WTC11 (cell line): ENCODE data around the gene RHOV. TPM values are rescaled to one million over a fixed set of nuclear protein-coding genes. Genes with fewer than 3 reads are reported as not detected.

Experiments used
- ATAC-seq: fragments of 200-7000 bp; cut with Tn5 transposase; 2 replicates; pipeline ENCODE4 v1.10.0; 2021; ENCODE audit warnings: mild to moderate bottlenecking, moderate library complexity
- CTCF ChIA-PET: fragments of 300-600 bp; sonication (Branson Sonifier 250); formaldehyde crosslinking; loops from one replicate; lab custom pipeline; 2021; ENCODE audit warnings: antibody characterized with exemption; lab: Charles Lee
- POLR2A ChIA-PET: fragments of 350-600 bp; sonication (Branson Sonifier 250); formaldehyde crosslinking; loops from one replicate; lab custom pipeline; 2021; ENCODE audit warnings: antibody characterized with exemption; lab: Charles Lee
- DNase-seq: peaks from one replicate; pipeline ENCODE4 v3.0.0; 2021; ENCODE audit warnings: low spot score
- H3K27ac Mint-ChIP-seq: 2 replicates; pipeline ENCODE4 v1.8.0; 2021; ENCODE audit warnings: mixed read lengths
- H3K27me3 Mint-ChIP-seq: 2 replicates; pipeline ENCODE4 v1.8.0; 2021; ENCODE audit warnings: low read depth, mild to moderate bottlenecking, moderate library complexity, mixed read lengths
- H3K36me3 Mint-ChIP-seq: 2 replicates; pipeline ENCODE4 v1.8.0; 2021; ENCODE audit warnings: mixed read lengths
- H3K4me1 Mint-ChIP-seq: 2 replicates; pipeline ENCODE4 v1.8.0; 2022; ENCODE audit warnings: mixed read lengths
- H3K4me3 Mint-ChIP-seq: 2 replicates; pipeline ENCODE4 v1.8.0; 2021; ENCODE audit warnings: mild to moderate bottlenecking, moderate library complexity, mixed read lengths
- H3K9me3 Mint-ChIP-seq: 2 replicates; pipeline ENCODE4 v1.8.0; 2021; ENCODE audit warnings: mixed read lengths
- AFF4 ChIP-seq: sonication (generic); formaldehyde crosslinking; IDR thresholded peaks from 2 replicates; pipeline ENCODE4 v1.8.1; 2023; ENCODE audit warnings: mild to moderate bottlenecking, missing genetic modification reagents, borderline replicate concordance
- CTCF ChIP-seq: fragments of 200-600 bp; IDR thresholded peaks from 2 replicates; pipeline ENCODE4 v1.8.0; 2022; ENCODE audit warnings: antibody characterized with exemption
- FOXP1 ChIP-seq: sonication (generic); formaldehyde crosslinking; IDR thresholded peaks from 2 replicates; pipeline ENCODE4 v1.8.0; 2022; ENCODE audit warnings: missing genetic modification reagents, mild to moderate bottlenecking, moderate library complexity, borderline replicate concordance
- GTF2I ChIP-seq: fragments of 250-450 bp; sonication (Bioruptor Pico); conservative IDR thresholded peaks from 2 replicates; pipeline ENCODE4 v1.4.0; 2021; ENCODE audit warnings: mild to moderate bottlenecking
- KAT7 ChIP-seq: sonication (generic); formaldehyde crosslinking; IDR thresholded peaks from 2 replicates; pipeline ENCODE4 v1.8.1; 2023; ENCODE audit warnings: missing genetic modification reagents, mild to moderate bottlenecking, borderline replicate concordance
- MAX ChIP-seq: sonication (generic); formaldehyde crosslinking; IDR thresholded peaks from 2 replicates; pipeline ENCODE4 v1.8.0; 2022; ENCODE audit warnings: mild to moderate bottlenecking, missing genetic modification reagents
- NFATC4 ChIP-seq: fragments of 250-450 bp; sonication (Bioruptor Pico); IDR thresholded peaks from 2 replicates; pipeline ENCODE4 v1.9.0; 2021; ENCODE audit warnings: mild to moderate bottlenecking
- NR1H2 ChIP-seq: sonication (generic); formaldehyde crosslinking; IDR thresholded peaks from 2 replicates; pipeline ENCODE4 v1.9.0; 2021; ENCODE audit warnings: mild to moderate bottlenecking, moderate library complexity, missing genetic modification reagents
- NR2C2 ChIP-seq: sonication (generic); formaldehyde crosslinking; IDR thresholded peaks from 2 replicates; pipeline ENCODE4 v1.8.0; 2022; ENCODE audit warnings: mild to moderate bottlenecking, missing genetic modification reagents
- NR3C1 ChIP-seq: sonication (generic); formaldehyde crosslinking; conservative IDR thresholded peaks from 2 replicates; pipeline ENCODE4 v1.8.1; 2023; ENCODE audit warnings: low read depth, mild to moderate bottlenecking, missing genetic modification reagents
- RELA ChIP-seq: sonication (generic); formaldehyde crosslinking; IDR thresholded peaks from 2 replicates; pipeline ENCODE4 v1.8.1; 2022; ENCODE audit warnings: missing genetic modification reagents, mild to moderate bottlenecking, borderline replicate concordance
- TEAD4 ChIP-seq: sonication (generic); formaldehyde crosslinking; IDR thresholded peaks from 2 replicates; pipeline ENCODE4 v1.8.0; 2022; ENCODE audit warnings: mild to moderate bottlenecking, missing genetic modification reagents
- ZBTB21 ChIP-seq: sonication (generic); formaldehyde crosslinking; IDR thresholded peaks from 2 replicates; pipeline ENCODE4 v1.8.1; 2023; ENCODE audit warnings: mild to moderate bottlenecking, missing genetic modification reagents, borderline replicate concordance
- ZNF232 ChIP-seq: sonication (generic); formaldehyde crosslinking; IDR thresholded peaks from 2 replicates; pipeline ENCODE4 v1.8.0; 2022; ENCODE audit warnings: mild to moderate bottlenecking, missing genetic modification reagents
- ZNF416 ChIP-seq: fragments of 250-450 bp; sonication (Bioruptor Pico); IDR thresholded peaks from 2 replicates; pipeline ENCODE4 v1.9.0; 2021; ENCODE audit warnings: mild to moderate bottlenecking, inconsistent platforms
- total RNA-seq: library from RNA; stranded (reverse); gene quantifications from 3 replicates; pipeline ENCODE4 v1.2.3, GENCODE V29; 2021
- TF ChIP-seq, protein P1 (sequence below): sonication (generic); formaldehyde crosslinking; conservative IDR thresholded peaks from 2 replicates; pipeline ENCODE4 v1.8.1; 2022; ENCODE audit warnings: mild to moderate bottlenecking, missing genetic modification reagents
- TF ChIP-seq, protein P2 (sequence below): sonication (generic); formaldehyde crosslinking; IDR thresholded peaks from 2 replicates; pipeline ENCODE4 v1.8.0; 2023; ENCODE audit warnings: missing genetic modification reagents
- TF ChIP-seq, protein P3 (sequence below): sonication (generic); formaldehyde crosslinking; IDR thresholded peaks from 2 replicates; pipeline ENCODE4 v1.8.0; 2022; ENCODE audit warnings: mild to moderate bottlenecking, missing genetic modification reagents
- TF ChIP-seq, protein P4 (sequence below): sonication (generic); formaldehyde crosslinking; IDR thresholded peaks from 2 replicates; pipeline ENCODE4 v1.8.0; 2022; ENCODE audit warnings: mild to moderate bottlenecking, missing genetic modification reagents
- TF ChIP-seq, protein P5 (sequence below): sonication (generic); formaldehyde crosslinking; IDR thresholded peaks from 2 replicates; pipeline ENCODE4 v1.8.0; 2022; ENCODE audit warnings: mild to moderate bottlenecking, missing genetic modification reagents
- TF ChIP-seq, protein P6 (sequence below): sonication (generic); formaldehyde crosslinking; IDR thresholded peaks from 2 replicates; pipeline ENCODE4 v1.8.1; 2023; ENCODE audit warnings: mild to moderate bottlenecking, missing genetic modification reagents, moderate library complexity
- TF ChIP-seq, protein P7 (sequence below): sonication (generic); formaldehyde crosslinking; IDR thresholded peaks from 2 replicates; pipeline ENCODE4 v1.8.1; 2022; ENCODE audit warnings: mild to moderate bottlenecking, missing genetic modification reagents, moderate library complexity, borderline replicate concordance

The RHOV gene
- total RNA-seq, 1 experiment from 2014 or later = 5.0 TPM

DNA sequence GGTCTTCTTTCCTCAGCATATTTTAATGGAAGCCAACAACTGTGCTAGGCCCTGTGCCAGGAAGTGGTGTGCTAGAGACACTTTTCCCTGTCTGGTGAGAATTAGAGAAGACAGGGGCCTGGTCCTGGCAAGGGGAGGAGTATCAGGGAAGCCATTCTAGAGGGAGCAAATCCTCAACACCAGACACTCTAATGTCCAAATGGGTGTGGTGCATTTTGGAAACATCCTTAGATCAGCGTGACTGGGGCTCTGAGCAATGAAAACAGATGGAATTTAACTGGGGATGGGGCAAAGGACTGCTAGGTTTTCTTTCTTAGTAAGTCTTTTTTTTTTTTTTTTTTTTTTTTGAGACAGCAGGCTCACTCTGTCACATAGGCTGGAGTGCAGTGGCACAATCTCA, 12.6 kb upstream of the RHOV start:
- Mint-ChIP-seq H3K4me3 (no peak overlapping the region), H3K27ac (no peak overlapping the region; the same call in 1 of the 2 replicates), H3K36me3 (0 out of 2 replicates have a peak, but pooled peaks cover 3% of the 10 kb centered on the region), H3K9me3 (no peaks in the 10 kb centered on the region), H3K4me1 (no peaks in the 10 kb centered on the region), H3K27me3 (no peaks in the 10 kb centered on the region)
- DNase-seq = no peak
- POLR2A ChIA-PET = no interaction called here
- TF ChIP-seq, protein P1, sequence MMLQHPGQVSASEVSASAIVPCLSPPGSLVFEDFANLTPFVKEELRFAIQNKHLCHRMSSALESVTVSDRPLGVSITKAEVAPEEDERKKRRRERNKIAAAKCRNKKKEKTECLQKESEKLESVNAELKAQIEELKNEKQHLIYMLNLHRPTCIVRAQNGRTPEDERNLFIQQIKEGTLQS (CRISPR knock-in tag) = no peak
- TF ChIP-seq GTF2I = no peak
- TF ChIP-seq, protein P2, sequence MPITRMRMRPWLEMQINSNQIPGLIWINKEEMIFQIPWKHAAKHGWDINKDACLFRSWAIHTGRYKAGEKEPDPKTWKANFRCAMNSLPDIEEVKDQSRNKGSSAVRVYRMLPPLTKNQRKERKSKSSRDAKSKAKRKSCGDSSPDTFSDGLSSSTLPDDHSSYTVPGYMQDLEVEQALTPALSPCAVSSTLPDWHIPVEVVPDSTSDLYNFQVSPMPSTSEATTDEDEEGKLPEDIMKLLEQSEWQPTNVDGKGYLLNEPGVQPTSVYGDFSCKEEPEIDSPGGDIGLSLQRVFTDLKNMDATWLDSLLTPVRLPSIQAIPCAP (CRISPR knock-in tag) = no peak
- TF ChIP-seq ZNF232 (CRISPR knock-in tag) = no peak
- TF ChIP-seq AFF4 (CRISPR knock-in tag) = no peak
- TF ChIP-seq, protein P3, sequence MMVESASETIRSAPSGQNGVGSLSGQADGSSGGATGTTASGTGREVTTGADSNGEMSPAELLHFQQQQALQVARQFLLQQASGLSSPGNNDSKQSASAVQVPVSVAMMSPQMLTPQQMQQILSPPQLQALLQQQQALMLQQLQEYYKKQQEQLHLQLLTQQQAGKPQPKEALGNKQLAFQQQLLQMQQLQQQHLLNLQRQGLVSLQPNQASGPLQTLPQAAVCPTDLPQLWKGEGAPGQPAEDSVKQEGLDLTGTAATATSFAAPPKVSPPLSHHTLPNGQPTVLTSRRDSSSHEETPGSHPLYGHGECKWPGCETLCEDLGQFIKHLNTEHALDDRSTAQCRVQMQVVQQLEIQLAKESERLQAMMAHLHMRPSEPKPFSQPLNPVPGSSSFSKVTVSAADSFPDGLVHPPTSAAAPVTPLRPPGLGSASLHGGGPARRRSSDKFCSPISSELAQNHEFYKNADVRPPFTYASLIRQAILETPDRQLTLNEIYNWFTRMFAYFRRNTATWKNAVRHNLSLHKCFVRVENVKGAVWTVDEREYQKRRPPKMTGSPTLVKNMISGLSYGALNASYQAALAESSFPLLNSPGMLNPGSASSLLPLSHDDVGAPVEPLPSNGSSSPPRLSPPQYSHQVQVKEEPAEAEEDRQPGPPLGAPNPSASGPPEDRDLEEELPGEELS (CRISPR knock-in tag) = no peak
- TF ChIP-seq ZBTB21 (CRISPR knock-in tag) = no peak
- no peak for TF ChIP-seq NFATC4 (CRISPR knock-in tag)
- TF ChIP-seq TEAD4 (CRISPR knock-in tag) = no peak
- TF ChIP-seq CTCF = no peak
- TF ChIP-seq, protein P4, sequence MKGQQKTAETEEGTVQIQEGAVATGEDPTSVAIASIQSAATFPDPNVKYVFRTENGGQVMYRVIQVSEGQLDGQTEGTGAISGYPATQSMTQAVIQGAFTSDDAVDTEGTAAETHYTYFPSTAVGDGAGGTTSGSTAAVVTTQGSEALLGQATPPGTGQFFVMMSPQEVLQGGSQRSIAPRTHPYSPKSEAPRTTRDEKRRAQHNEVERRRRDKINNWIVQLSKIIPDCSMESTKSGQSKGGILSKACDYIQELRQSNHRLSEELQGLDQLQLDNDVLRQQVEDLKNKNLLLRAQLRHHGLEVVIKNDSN (CRISPR knock-in tag) = no peak
- ATAC-seq = no peak
- CTCF ChIA-PET = interaction anchor here (1.9 to 6.5 kb wide), 4 partner anchors 13 to 29 kb away, joined by 8 to 237 read pairs (median 12); partner anchors contain the start of gene RHOV

GRCh38 chr15:40881351-40881750, 7.3 kb upstream of the RHOV start:
- Mint-ChIP-seq H3K9me3 (no peaks in the 10 kb centered on the region), H3K4me1 (peaks cover 7% of the 10 kb centered on the region), H3K27me3 (no peaks in the 10 kb centered on the region), H3K4me3 (no peak overlapping the region), H3K36me3 (0 out of 2 replicates have a peak, but pooled peaks cover 3% of the 10 kb centered on the region), H3K27ac (no peak overlapping the region)
- ChIA-PET POLR2A (interaction anchor here (0.6 kb wide), 1 partner anchor 329 kb away, joined by 3 read pairs; no protein-coding TSS in a partner anchor), CTCF (interaction anchor here (1.3 to 2.5 kb wide), 3 partner anchors 10 to 13 kb away, joined by 4 to 13 read pairs (median 12); partner anchors contain the start of gene VPS18)
- no peak for ATAC-seq
- no peak for DNase-seq
- no peak for TF ChIP-seq RELA (CRISPR knock-in tag)
- TF ChIP-seq NR1H2 (CRISPR knock-in tag) = no peak
- no peak for TF ChIP-seq FOXP1 (CRISPR knock-in tag)
- no peak for TF ChIP-seq NR3C1 (CRISPR knock-in tag)
- TF ChIP-seq, protein P5, sequence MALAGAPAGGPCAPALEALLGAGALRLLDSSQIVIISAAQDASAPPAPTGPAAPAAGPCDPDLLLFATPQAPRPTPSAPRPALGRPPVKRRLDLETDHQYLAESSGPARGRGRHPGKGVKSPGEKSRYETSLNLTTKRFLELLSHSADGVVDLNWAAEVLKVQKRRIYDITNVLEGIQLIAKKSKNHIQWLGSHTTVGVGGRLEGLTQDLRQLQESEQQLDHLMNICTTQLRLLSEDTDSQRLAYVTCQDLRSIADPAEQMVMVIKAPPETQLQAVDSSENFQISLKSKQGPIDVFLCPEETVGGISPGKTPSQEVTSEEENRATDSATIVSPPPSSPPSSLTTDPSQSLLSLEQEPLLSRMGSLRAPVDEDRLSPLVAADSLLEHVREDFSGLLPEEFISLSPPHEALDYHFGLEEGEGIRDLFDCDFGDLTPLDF (CRISPR knock-in tag) = no peak
- TF ChIP-seq, protein P6, sequence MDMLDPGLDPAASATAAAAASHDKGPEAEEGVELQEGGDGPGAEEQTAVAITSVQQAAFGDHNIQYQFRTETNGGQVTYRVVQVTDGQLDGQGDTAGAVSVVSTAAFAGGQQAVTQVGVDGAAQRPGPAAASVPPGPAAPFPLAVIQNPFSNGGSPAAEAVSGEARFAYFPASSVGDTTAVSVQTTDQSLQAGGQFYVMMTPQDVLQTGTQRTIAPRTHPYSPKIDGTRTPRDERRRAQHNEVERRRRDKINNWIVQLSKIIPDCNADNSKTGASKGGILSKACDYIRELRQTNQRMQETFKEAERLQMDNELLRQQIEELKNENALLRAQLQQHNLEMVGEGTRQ (CRISPR knock-in tag) = no peak
- no peak for TF ChIP-seq MAX (CRISPR knock-in tag)
- TF ChIP-seq, protein P7, sequence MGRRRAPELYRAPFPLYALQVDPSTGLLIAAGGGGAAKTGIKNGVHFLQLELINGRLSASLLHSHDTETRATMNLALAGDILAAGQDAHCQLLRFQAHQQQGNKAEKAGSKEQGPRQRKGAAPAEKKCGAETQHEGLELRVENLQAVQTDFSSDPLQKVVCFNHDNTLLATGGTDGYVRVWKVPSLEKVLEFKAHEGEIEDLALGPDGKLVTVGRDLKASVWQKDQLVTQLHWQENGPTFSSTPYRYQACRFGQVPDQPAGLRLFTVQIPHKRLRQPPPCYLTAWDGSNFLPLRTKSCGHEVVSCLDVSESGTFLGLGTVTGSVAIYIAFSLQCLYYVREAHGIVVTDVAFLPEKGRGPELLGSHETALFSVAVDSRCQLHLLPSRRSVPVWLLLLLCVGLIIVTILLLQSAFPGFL = no peak
- TF ChIP-seq KAT7 (CRISPR knock-in tag) = no peak
- TF ChIP-seq NR2C2 (CRISPR knock-in tag) = no peak
- no peak for TF ChIP-seq ZNF416 (CRISPR knock-in tag)
